Measurements from ENCODE around the gene CDHR2.

Gene CDHR2

GRCh38 chr5:176606875-176607274 lies 57.7 kb downstream of the CDHR2 start:
- Histone ChIP-seq H3K4me3 (ENCODE audit: control insufficient read depth in 1 of 7, extremely low read depth in 1 of 7, insufficient read depth in 4 of 7, low read depth in 2 of 7, low read length in 6 of 7) (no peak overlapping the region), H3K9me3 (ENCODE audit: control extremely low read depth in 1 of 5, control insufficient read depth in 4 of 5, insufficient read depth in 2 of 5, low read depth in 1 of 5, low read length in 4 of 5) (no peaks in the 10 kb centered on the region), H3K4me1 (ENCODE audit: control extremely low read depth in 1 of 4, control insufficient read depth in 4 of 4, insufficient read depth in 4 of 4, low read length in 3 of 4) (peaks cover 0 to 10% (median 5%) of the 10 kb centered on the region in 4 experiments), H3K27me3 (replicated peaks in 2 of 5; ENCODE audit: control insufficient read depth in 4 of 5, insufficient read depth in 5 of 5, low read length in 4 of 5) (peaks cover 0 to 44% (median 22%) of the 10 kb centered on the region in 5 experiments), H3K27ac (ENCODE audit: insufficient read depth in 1 of 2, low read depth in 1 of 2, low read length in 2 of 2, poor library complexity in 1 of 2, severe bottlenecking in 2 of 2) (no peak overlapping the region), H3K36me3 (ENCODE audit: control insufficient read depth in 4 of 4, insufficient read depth in 4 of 4, low read length in 3 of 4) (no peaks in the 10 kb centered on the region)
- 100% methylated on average over 2 of the region's 3 CpGs for WGBS (ENCODE audit: insufficient coverage)
- POLR2A ChIA-PET: interaction anchor here (1.0 kb wide), 1 partner anchor 22 kb away, joined by 3 read pairs; no protein-coding TSS in a partner anchor
- CTCF ChIA-PET: interaction anchor here (1.5 to 2.0 kb wide), 3 partner anchors 10 to 877 kb away, joined by 5 to 8 read pairs (median 6); no protein-coding TSS in a partner anchor
- no peak for DNase-seq

GRCh38 chr5:176608142-176608705 lies 59.1 kb downstream of the CDHR2 start:
- ChIA-PET CTCF (interaction anchor here (1.0 to 2.0 kb wide), 4 partner anchors 9 to 15 kb away, joined by 3 to 8 read pairs (median 6); no protein-coding TSS in a partner anchor), POLR2A (interaction anchor here (0.6 kb wide), 1 partner anchor 1128 kb away, joined by 3 read pairs; no protein-coding TSS in a partner anchor)
- H3K4me1 ChIP-seq (ENCODE audit: control extremely low read depth in 1 of 4, control insufficient read depth in 4 of 4, insufficient read depth in 4 of 4, low read length in 3 of 4): peaks cover 0 to 10% (median 5%) of the 10 kb centered on the region in 4 experiments
- no peak for DNase-seq
- H3K9me3 ChIP-seq (ENCODE audit: control extremely low read depth in 1 of 5, control insufficient read depth in 4 of 5, insufficient read depth in 2 of 5, low read depth in 1 of 5, low read length in 4 of 5): no peaks in the 10 kb centered on the region
- H3K27me3 ChIP-seq (replicated peaks in 2 of 5; ENCODE audit: control insufficient read depth in 4 of 5, insufficient read depth in 5 of 5, low read length in 4 of 5): peaks cover 0 to 51% (median 19%) of the 10 kb centered on the region in 5 experiments
- H3K36me3 ChIP-seq (ENCODE audit: control insufficient read depth in 4 of 4, insufficient read depth in 4 of 4, low read length in 3 of 4): no peaks in the 10 kb centered on the region
- no peak overlapping the region for H3K4me3 ChIP-seq (ENCODE audit: control insufficient read depth in 1 of 7, extremely low read depth in 1 of 7, insufficient read depth in 4 of 7, low read depth in 2 of 7, low read length in 6 of 7)
- 100% methylated on average over 3 of the region's 4 CpGs for WGBS (ENCODE audit: insufficient coverage)
- H3K27ac ChIP-seq (ENCODE audit: insufficient read depth in 1 of 2, low read depth in 1 of 2, low read length in 2 of 2, poor library complexity in 1 of 2, severe bottlenecking in 2 of 2): no peak overlapping the region

- H3K27me3 ChIP-seq (replicated peaks in 2 of 5; ENCODE audit: control insufficient read depth in 4 of 5, insufficient read depth in 5 of 5, low read length in 4 of 5): peaks cover 0 to 55% (median 20%) of the 10 kb centered on the region in 5 experiments
- POLR2A ChIA-PET: interaction anchor here (0.6 kb wide), 1 partner anchor 1129 kb away, joined by 3 read pairs; no protein-coding TSS in a partner anchor
- WGBS (ENCODE audit: insufficient coverage): 33% methylated on average over 31 of the region's 46 CpGs
- no peak overlapping the region for H3K27ac ChIP-seq (ENCODE audit: insufficient read depth in 1 of 2, low read depth in 1 of 2, low read length in 2 of 2, poor library complexity in 1 of 2, severe bottlenecking in 2 of 2)
- no peak for DNase-seq
- H3K4me1 ChIP-seq (ENCODE audit: control extremely low read depth in 1 of 4, control insufficient read depth in 4 of 4, insufficient read depth in 4 of 4, low read length in 3 of 4): peaks cover 0 to 10% (median 5%) of the 10 kb centered on the region in 4 experiments
- CTCF ChIA-PET: interaction anchor here (1.0 to 1.5 kb wide), 4 partner anchors 9 to 14 kb away, joined by 3 to 8 read pairs (median 4); no protein-coding TSS in a partner anchor
- H3K36me3 ChIP-seq (ENCODE audit: control insufficient read depth in 4 of 4, insufficient read depth in 4 of 4, low read length in 3 of 4): no peaks in the 10 kb centered on the region
- H3K9me3 ChIP-seq (ENCODE audit: control extremely low read depth in 1 of 5, control insufficient read depth in 4 of 5, insufficient read depth in 2 of 5, low read depth in 1 of 5, low read length in 4 of 5): no peaks in the 10 kb centered on the region
- peak overlapping the region in 4 of 7 experiments; percentile 32 to 59 (median 36) for H3K4me3 ChIP-seq (ENCODE audit: control insufficient read depth in 1 of 7, extremely low read depth in 1 of 7, insufficient read depth in 4 of 7, low read depth in 2 of 7, low read length in 6 of 7)
Observed at GRCh38 chr5:176608937-176609723, 60.0 kb downstream of the CDHR2 start.

DNA sequence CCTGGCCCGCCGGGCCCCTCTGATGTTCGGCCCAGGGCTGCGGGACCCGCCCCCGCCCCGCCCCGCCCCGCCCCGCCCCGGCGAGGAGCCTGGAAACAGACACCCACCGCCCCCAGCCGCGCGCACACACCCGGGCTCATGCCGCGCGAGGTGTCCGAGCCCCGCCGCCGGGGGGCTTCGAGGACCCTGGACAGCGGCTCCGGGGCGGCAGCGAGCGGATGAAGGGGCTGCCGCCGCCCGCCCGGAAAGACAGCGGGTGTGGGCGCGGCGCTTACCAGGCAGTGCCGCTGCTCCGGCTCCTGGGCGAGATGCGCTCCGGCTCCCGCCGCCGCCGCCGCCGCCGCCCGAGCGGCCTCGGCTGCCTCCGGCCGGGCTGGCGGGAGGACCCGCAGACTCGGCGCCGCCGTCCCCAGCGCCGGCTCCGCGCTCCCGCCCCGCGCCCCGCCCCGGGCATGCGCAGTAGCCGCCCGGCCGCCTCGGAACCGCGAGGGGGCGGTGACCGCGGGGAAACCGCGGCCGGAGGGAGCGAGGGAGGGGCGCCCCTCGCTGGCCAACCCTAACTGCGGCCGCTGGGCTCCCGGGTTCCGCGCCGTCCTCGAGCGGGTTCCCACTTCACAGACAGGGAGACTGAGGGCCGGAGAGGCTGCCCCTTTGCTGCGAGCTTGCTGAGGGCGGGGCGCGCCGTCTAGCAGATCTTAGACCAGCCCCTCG lies 60.7 kb downstream of the CDHR2 start, which contains the start of gene GPRIN1:
Gene GPRIN1, minus strand, starts transcription at position 433 of the 711 bp plus-strand sequence. CDS start 10,322 bp downstream, outside the sequence.
- Histone ChIP-seq H3K36me3 (ENCODE audit: control insufficient read depth in 4 of 4, insufficient read depth in 4 of 4, low read length in 3 of 4) (no peaks in the 10 kb centered on the region), H3K9me3 (ENCODE audit: control extremely low read depth in 1 of 5, control insufficient read depth in 4 of 5, insufficient read depth in 2 of 5, low read depth in 1 of 5, low read length in 4 of 5) (no peaks in the 10 kb centered on the region), H3K27me3 (replicated peaks in 2 of 5; ENCODE audit: control insufficient read depth in 4 of 5, insufficient read depth in 5 of 5, low read length in 4 of 5) (peaks cover 0 to 53% (median 23%) of the 10 kb centered on the region in 5 experiments), H3K27ac (ENCODE audit: insufficient read depth in 1 of 2, low read depth in 1 of 2, low read length in 2 of 2, poor library complexity in 1 of 2, severe bottlenecking in 2 of 2) (no peak within 1 kb of the TSS), H3K4me1 (ENCODE audit: control extremely low read depth in 1 of 4, control insufficient read depth in 4 of 4, insufficient read depth in 4 of 4, low read length in 3 of 4) (peaks cover 0 to 10% (median 5%) of the 10 kb centered on the region in 4 experiments), H3K4me3 (ENCODE audit: control insufficient read depth in 1 of 7, extremely low read depth in 1 of 7, insufficient read depth in 4 of 7, low read depth in 2 of 7, low read length in 6 of 7) (peak within 1 kb of the TSS; percentile 19 to 63 (median 33))
- CTCF ChIA-PET: interaction anchor here (1.4 kb wide), 1 partner anchor 9 kb away, joined by 3 read pairs; no protein-coding TSS in a partner anchor
- DNase-seq: peak; percentile 29 to 71 (median 67)
- WGBS (ENCODE audit: insufficient coverage): under 1% methylated on average over 77 of the region's 101 CpGs
- POLR2A ChIA-PET: no interaction called here

DNA sequence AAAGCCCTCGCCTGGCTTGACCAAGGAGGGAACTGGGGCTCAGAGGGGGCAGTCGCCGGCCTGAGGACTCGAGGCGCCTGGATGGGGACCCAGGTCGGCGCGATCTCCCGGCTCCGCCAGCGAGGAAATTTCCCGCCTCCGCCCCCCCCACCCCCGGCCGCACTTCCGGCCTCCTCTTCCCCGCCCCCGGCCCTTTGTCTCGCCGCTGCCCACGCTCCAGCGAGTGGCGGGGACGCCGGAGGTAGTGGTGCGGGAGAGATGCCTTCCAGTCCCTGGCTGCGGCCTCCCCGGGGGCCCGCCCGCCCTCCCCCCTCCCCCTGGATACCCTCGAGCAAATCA lies 61.3 kb downstream of the CDHR2 start:
- Histone ChIP-seq H3K27me3 (replicated peaks in 2 of 5; ENCODE audit: control insufficient read depth in 4 of 5, insufficient read depth in 5 of 5, low read length in 4 of 5) (peaks cover 0 to 58% (median 23%) of the 10 kb centered on the region in 5 experiments), H3K4me1 (ENCODE audit: control extremely low read depth in 1 of 4, control insufficient read depth in 4 of 4, insufficient read depth in 4 of 4, low read length in 3 of 4) (peaks cover 0 to 10% (median 5%) of the 10 kb centered on the region in 4 experiments), H3K4me3 (ENCODE audit: control insufficient read depth in 1 of 7, extremely low read depth in 1 of 7, insufficient read depth in 4 of 7, low read depth in 2 of 7, low read length in 6 of 7) (peak overlapping the region in 5 of 7 experiments; percentile 25 to 63 (median 59)), H3K27ac (ENCODE audit: insufficient read depth in 1 of 2, low read depth in 1 of 2, low read length in 2 of 2, poor library complexity in 1 of 2, severe bottlenecking in 2 of 2) (no peak overlapping the region), H3K36me3 (ENCODE audit: control insufficient read depth in 4 of 4, insufficient read depth in 4 of 4, low read length in 3 of 4) (no peaks in the 10 kb centered on the region), H3K9me3 (ENCODE audit: control extremely low read depth in 1 of 5, control insufficient read depth in 4 of 5, insufficient read depth in 2 of 5, low read depth in 1 of 5, low read length in 4 of 5) (no peaks in the 10 kb centered on the region)
- ChIA-PET CTCF (interaction anchor here (1.4 kb wide), 1 partner anchor 8 kb away, joined by 3 read pairs; no protein-coding TSS in a partner anchor), POLR2A (no interaction called here)
- 5% methylated on average over 4 of the region's 31 CpGs for WGBS (ENCODE audit: insufficient coverage)
- DNase-seq: no peak

- H3K4me3 ChIP-seq (ENCODE audit: control insufficient read depth in 1 of 7, extremely low read depth in 1 of 7, insufficient read depth in 4 of 7, low read depth in 2 of 7, low read length in 6 of 7): no peak overlapping the region
- DNase-seq: peak; percentile 78 to 92 (median 91)
- H3K9me3 ChIP-seq (ENCODE audit: control extremely low read depth in 1 of 5, control insufficient read depth in 4 of 5, insufficient read depth in 2 of 5, low read depth in 1 of 5, low read length in 4 of 5): no peaks in the 10 kb centered on the region
- ChIA-PET CTCF (interaction anchor here (0.6 to 1.2 kb wide), 5 partner anchors 15 to 148 kb away, joined by 3 to 4 read pairs (median 3); partner anchors contain the start of genes EIF4E1B and SNCB), POLR2A (no interaction called here)
- WGBS (ENCODE audit: insufficient coverage): 17% methylated on average over 6 of the region's 10 CpGs
- no peaks in the 10 kb centered on the region for H3K36me3 ChIP-seq (ENCODE audit: control insufficient read depth in 4 of 4, insufficient read depth in 4 of 4, low read length in 3 of 4)
- H3K27ac ChIP-seq (ENCODE audit: insufficient read depth in 1 of 2, low read depth in 1 of 2, low read length in 2 of 2, poor library complexity in 1 of 2, severe bottlenecking in 2 of 2): no peak overlapping the region
- H3K27me3 ChIP-seq (replicated peaks in 2 of 5; ENCODE audit: control insufficient read depth in 4 of 5, insufficient read depth in 5 of 5, low read length in 4 of 5): peaks cover 0 to 67% (median 27%) of the 10 kb centered on the region in 5 experiments
- H3K4me1 ChIP-seq (ENCODE audit: control extremely low read depth in 1 of 4, control insufficient read depth in 4 of 4, insufficient read depth in 4 of 4, low read length in 3 of 4): peaks cover 0 to 10% (median 5%) of the 10 kb centered on the region in 4 experiments
Observed at GRCh38 chr5:176611435-176611834, 62.3 kb downstream of the CDHR2 start.

Data from common myeloid progenitor, CD34-positive (primary cell).